Germinal center (tissue), 1 donor: ENCODE data around the gene PIP5KL1.
A peak's percentile ranks its signal among the peaks of the same experiment; 100 is the strongest.

ENCODE experiments used
- DNase-seq: peaks from one replicate; pipeline ENCODE4 v3.0.0; 2012; ENCODE audit warnings: mixed read lengths, low spot score

PIP5KL1 gene, protein sequence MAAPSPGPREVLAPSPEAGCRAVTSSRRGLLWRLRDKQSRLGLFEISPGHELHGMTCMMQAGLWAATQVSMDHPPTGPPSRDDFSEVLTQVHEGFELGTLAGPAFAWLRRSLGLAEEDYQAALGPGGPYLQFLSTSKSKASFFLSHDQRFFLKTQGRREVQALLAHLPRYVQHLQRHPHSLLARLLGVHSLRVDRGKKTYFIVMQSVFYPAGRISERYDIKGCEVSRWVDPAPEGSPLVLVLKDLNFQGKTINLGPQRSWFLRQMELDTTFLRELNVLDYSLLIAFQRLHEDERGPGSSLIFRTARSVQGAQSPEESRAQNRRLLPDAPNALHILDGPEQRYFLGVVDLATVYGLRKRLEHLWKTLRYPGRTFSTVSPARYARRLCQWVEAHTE

DNA sequence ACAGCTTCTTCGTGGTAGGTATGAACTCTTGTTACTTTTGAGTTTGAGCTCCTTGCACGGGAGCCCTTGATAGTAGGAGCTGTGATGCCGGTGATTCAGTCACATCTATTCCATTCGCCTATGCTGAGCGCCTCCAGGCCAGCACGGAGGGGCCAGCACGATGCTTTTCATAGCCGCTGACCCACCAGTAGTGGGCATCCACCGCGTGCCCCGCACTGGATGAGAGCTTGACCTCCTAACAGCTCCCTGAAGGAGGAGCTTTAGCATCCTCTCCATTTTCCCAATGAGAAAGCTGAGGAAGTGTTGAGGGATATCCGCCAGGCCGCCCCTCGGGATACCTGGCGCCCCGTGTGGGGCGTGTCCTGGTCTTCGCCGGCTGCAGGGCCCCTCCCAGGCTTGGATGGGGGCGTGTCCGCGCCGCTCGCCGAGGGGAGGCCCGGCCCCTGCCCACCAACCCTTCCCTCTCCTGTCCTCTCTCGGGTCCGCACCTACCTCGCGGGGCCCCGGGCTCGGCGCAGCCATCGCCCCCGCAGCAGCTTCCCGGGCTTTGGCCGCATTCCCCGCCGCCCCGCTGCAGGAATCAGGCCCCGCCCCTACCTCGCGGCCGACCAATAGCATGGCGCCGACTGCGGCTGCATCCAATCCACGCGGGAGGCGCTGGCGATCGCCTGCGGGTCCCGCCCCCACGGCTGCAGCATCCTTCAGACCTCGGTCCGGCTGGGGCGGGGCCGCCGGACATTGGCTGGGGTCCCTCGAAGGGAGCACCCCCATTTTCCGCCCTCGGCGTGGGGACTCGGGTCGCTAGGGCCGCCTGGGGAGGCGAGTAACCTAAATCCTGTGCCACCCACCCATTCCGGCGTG lies at the start of gene PIP5KL1:
TSS of gene PIP5KL1 (minus strand) at position 547 of the 861 bp plus-strand sequence. CDS start at position 522, 25 bp downstream.
- DNase-seq, result peak; percentile 95

DNA sequence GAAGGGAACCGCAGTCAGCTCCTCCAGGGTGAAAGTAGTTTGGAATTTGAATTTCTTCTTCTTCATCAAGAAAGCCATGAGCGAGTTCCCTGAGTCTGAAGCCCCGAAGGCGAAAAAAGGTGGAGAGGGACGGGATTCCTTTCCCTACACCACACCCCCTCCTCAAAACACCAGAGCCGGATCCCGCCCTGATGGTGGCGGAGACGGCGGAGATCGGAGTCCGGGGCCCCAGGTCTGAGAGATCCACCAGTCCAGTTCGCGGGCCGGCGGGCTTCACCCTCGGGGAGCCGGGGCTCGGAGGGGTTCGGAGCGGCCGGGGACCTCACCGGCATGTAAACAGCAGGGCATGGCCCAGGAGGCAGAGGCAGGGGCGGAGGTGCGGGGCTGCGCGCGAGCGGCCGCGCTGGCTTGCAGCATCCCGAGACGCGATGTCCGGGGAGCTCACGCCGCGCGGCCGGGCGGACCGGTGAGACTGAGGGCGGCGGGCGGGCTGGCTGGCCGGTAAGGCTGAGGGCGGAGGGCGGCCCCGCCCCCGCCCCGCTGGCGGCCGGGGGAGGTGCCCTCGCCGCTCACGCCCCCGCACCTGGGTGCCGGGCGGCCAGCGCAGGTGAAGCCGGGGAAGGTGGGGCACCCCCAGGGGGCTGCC lies 49.6 kb upstream of the PIP5KL1 start:
- DNase-seq, result no peak

DNA sequence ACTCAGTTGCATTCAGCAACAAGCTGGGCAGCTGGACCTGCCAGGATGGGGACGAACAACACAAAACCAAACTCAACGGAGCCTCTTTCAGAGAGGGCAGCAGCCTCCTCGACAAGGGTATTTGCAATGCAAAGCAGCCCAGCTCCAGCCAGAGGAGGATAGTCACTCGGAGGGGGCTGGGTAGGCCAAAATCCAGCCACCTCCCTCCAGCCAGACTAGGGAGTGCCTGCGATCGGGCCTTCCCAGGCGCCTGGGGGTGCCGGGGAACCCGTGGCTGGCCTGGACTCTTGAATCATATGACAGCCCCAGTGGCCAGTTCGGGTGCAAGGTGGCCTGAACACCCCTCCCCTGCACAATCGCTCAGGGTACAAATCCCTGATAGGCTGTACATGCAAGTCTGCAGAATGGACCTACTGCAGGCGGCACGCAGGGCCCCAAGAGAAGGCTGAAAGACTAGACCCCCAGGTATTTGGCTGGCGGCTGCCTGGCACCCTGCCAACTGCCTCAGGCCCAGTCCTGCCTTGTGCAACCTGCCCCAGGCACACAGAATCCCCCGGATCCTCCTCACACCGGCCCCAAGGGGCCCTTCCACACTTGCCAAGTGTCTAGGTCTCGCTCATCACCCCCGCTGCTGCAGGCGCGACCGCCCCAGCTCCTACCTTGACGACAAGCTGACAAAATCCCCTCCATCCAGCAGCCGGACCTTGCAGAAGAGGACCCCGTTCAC lies 48.9 kb upstream of the PIP5KL1 start:
- peak; percentile 69 for DNase-seq

DNA sequence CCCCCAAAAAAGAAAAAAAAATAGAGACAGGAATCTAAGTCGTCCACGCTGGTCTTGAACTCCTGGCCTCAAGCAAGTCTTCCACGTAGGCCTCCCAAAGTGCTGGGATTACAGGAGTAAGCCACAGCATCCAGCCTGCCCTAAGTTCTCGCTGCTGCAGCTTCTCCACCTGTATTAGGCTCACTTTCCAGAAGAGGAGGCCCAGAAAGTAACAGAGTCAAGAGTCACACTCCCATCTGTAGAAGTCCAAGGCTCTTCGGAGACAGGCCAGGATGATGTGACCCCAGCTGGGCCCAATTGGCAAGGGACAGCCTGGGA lies 48.4 kb upstream of the PIP5KL1 start:
- no peak for DNase-seq

- no peak for DNase-seq
Observed at GRCh38 chr9:127977884-127978647, 47.5 kb upstream of the PIP5KL1 start.

DNA sequence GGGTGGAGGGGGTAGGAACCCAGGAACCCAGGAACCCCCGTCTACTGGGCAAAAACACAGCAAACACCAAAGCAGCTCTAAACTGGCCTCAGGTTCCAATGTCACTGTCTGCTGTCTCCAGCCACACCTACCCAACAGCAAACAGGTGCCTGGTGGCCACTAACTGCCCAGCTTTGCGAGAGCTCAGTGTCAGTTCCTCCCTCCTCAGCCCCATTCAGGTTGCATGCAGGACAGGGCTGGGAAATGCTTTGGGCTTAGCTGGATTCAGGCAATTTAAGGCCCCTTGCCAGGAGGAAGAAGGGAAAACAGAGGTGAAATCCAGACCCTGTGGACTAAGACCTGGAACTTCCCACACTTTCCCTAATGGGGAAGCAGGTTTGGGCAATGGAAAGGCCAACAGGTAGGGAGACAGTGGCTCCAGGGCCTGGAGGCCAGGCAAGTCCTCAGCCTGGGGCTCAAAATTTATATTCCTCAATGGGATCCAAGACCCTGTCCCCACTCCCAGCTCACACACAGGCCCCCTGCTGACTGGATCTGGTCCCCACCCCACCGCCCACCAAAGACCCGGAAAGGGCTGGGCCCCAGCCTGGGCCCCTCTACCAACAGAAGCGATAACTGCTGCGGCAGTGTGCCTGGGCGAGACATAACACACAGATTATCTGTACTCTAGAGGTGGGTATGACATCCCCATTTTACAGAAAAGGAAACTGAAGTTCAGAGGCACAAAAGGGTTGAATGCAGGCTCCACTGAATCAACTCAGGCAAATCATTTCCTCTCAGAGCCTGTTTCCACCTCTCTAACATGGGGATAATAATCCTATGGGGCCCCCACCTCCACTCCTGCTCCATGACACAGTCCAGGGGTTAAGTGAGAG lies 46.7 kb upstream of the PIP5KL1 start:
- no peak for DNase-seq

DNA sequence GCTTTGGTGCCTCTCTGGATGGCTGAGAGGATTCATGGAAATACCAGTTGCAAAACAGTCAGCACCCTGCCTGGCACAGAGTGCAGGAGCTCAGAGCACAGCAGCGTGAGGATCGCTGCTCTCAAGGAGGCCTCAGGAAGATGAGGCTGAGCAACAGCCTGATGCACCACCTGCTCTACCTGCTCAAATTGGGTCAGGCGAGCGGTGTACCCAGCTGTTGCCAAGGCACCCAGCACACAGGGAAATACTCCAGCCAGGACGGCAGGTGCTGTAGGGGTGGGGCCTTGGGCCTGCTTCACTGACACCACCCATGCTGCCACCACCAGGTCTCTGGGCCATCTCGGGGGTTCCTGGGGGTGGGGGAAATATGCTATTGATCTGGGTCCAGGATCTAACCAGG lies 45.9 kb upstream of the PIP5KL1 start:
- DNase-seq, result no peak

DNA sequence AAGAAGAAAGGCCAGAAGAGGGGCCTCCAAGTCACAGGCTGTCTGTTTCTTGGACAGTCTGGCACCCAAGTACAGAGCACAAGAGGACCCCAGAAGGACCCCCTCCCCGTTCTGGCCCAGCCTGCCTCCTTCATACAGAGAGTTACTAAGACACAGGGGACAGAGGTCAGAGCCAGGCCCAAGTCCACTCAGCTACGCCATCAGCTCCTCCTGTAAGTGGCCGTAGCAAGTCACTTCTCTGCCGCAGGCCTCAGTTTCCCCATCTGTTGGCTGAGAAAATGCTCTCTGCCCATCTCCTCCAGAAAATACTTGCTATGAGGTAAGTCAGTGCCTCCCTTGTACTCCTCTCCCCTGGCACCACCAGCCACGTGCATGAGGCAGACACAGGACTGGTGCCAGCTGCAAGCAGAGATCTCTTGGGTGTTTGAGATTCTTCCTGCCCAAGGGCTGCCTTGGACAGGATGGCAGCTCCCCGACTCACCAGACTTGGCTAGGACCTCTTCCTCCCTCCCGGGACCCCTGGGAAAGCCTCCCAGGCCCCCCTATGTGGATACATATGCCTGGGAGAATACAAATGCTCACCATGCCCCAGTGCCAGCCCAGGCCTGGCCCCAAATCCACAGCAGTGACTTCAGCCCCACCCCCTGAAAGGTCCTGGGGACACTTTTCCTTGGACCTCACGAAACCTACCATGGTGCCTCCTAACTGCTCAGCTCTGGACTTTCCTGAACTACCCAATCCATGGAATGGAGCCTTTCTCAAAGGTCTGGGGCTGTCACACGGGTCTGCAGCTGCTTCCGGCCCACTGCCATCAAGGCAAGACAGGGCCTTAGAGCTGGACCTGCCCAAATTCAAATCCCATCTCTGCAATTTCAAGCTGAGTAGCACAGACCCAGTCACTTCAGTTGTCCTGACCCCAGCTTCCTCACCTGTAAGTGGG lies 45.1 kb upstream of the PIP5KL1 start:
- no peak for DNase-seq

DNA sequence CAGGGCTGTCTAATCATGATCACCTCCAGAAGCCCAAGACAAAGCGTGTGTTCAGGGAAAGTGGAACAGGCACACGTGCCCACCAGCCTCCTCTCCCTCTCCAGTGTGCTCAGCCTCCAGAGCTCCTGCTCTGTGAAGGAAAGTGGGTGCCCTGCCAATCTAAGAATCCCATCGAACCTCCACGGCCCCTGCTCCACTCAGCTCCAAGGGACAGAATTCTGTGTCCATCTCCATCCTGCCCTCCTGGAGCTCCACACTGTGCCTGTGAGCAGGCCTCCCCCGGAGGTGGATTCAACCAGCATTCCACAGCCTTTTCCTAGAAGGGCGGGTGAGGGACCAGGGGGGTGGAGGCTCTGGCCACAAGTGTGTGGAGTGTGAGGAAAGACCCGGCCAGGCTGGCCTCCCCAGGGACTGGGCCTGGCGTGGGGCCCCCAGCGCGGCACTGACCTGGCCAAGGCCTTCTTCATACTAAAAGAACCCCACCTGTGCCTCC lies 44.2 kb upstream of the PIP5KL1 start:
- DNase-seq, result no peak

DNA sequence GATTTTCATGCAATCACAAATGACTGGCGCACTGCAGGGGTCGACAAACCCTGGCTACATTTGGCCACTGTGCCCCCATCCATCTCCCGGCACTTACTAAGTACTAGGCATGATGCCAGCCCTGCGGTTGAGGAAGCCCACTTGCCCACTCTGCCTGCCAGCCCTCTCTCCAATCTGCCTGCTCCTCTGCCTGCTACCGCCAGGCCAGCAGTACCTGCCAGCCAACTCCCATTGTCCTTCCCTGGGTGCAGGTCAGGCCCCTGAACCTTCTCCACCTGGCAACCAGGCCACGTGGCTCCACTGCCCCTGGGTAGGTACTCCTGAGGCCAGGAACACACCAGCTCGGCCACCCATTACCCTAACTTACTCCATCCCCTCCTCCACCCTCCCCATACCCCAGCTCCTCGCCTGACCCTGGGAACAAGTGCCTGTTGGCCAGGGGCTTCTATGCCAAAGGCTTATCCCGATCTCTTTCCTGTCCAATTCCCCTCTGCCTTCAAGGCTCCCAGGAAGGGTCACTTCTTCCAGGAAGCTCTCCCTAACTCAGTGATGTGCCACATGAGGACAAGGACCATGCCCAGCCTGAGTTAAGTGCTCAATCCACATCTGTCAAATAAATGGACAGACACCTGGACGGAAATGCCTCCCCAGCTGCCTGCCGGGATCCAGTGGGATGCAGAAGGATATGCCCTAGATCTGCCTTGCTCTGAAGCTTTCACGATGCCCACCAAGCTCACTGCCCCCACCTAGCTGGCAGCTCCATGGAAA lies 43.6 kb upstream of the PIP5KL1 start:
- no peak for DNase-seq

DNA sequence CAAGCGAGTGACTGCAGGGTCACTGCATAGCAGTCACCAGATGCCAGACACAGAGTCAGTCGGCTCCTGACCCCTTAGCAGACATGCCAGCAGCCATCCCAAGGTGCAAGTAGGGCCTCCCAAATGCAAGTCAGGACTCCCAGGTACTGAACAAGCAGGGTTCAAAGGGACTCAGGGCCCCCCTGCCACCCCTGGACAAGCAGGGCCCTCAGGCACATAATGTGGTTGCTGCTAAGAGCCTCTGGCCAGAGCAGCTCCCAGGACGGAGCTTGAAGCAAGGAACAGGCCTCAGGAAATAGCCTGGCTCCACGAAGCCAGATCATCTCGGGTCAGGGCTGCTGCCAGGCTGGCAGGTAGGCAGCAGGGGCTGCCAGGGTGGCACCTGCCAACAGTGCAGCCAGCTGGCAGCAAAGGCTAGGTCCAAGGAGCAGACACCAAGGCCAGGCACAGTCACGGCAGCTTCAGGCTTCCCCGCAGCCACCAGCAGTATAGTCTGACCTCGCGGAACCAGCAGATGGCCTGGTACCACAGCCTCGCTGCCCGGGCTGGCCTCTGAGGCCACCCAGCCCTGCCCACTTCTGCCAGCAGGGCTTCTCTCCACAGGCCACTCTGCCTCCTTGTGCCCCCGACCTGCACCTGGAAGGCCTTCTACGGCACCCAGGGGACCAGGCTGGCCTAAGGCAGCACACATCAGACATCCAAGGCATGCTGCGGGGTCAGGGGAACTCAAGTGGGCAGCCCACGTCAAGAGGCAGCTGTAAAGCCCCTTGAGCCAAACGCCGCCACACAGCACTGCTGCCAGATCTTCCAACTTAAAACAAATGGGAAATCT lies 42.8 kb upstream of the PIP5KL1 start:
- DNase-seq, result no peak

- DNase-seq, result no peak
Observed at GRCh38 chr9:127972236-127972871, 41.8 kb upstream of the PIP5KL1 start.

DNA sequence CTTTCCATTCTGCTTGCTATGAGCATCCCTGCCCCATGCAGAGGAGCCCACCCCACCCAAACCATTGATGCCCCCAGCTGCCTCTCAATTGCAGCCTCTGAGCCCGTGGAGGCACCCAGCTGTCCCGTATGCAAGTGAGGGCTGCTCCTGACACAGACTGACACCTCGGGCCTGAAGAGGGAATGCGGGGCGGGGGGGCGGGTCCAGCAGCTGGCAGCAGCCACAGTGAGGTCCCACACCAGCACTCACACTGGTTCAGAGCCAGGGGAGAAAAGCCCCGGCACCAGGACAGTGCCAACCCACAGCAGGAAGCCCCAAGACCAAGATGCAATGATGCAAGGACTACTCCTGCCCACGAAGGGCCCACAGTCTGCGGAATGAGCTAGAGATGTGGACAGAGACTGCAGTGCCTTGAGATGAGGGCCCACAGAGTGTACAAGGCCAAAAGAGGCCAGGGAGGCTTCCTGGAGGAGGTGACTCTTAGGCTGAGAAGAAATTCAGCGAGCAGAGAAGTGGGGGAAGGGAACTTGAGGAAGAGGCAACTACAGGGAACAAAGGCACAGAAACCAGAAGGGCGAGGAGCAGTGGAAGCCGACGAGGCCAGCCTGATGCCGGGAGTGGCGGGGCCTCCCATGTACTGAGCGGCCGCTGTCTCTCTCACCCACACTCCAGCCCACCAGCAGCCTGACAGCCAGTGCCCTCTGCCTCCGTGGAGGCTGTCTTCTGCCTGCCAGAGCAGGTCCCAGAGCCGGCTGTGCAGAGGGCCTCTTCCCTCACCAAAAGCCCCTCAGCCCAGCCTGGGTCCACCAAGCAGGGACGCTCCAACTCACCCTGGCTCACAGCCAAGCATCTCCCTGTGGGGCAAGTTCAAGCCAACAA lies 41.0 kb upstream of the PIP5KL1 start:
- no peak for DNase-seq

GRCh38 chr9:127970401-127971313 lies 40.1 kb upstream of the PIP5KL1 start:
- peak; percentile 83 for DNase-seq
